Testis (tissue), 2 donors: ENCODE data around the gene CDC42BPB.

Experiments
- POLR2A ChIP-seq: fragments of 450-650 bp; IDR thresholded peaks from one replicate; pipeline ENCODE4 v1.6.1; 2017; ENCODE audit warnings: antibody characterized with exemption, mild to moderate bottlenecking, moderate library complexity
- TF ChIP-seq, protein P1 (sequence below), 3 experiments: fragments of 450-650 bp in 2 of 3; fragments of 200-600 bp in 1 of 3; sonication (generic) in 1 of 3; IDR thresholded peaks; one replicate each; pipeline ENCODE4 v1.5.1; 2016 to 2019; ENCODE audit warnings: antibody characterized with exemption in 3 of 3, mild to moderate bottlenecking in 2 of 3, moderate library complexity in 1 of 3

DNA sequence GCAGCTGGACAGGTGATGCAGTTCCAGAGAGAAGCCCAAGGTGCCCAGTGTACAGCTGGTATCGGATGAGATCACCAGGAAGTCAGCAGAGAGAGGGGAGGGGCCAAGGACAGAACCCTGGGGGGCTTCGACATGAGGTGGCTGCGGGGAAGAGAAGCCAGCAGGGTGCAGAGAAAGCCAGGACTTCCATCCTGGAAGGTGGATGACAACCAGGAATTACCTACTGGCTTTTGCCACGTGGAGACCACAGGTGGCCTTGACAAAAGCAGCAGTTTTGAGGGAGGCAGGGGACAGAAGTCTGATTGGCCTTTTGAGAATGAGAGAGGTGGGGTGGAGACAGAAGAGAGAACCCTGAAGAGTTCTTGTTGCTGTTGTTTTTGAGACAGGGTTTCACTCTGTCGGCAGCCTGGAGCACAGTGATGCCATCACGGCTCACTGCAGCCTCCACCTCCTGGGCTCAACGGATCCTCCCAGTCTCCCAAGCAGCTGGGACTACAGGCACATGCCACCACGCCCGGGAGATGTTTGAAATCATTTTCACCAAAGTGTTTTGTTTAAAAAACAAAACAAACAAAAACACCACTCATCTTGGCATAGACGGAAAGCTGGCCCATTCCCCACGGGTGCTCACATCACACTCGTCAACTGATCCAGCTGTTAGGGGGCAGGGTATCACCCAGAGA is 35.2 kb downstream of the CDC42BPB start:
- TF ChIP-seq, protein P1, sequence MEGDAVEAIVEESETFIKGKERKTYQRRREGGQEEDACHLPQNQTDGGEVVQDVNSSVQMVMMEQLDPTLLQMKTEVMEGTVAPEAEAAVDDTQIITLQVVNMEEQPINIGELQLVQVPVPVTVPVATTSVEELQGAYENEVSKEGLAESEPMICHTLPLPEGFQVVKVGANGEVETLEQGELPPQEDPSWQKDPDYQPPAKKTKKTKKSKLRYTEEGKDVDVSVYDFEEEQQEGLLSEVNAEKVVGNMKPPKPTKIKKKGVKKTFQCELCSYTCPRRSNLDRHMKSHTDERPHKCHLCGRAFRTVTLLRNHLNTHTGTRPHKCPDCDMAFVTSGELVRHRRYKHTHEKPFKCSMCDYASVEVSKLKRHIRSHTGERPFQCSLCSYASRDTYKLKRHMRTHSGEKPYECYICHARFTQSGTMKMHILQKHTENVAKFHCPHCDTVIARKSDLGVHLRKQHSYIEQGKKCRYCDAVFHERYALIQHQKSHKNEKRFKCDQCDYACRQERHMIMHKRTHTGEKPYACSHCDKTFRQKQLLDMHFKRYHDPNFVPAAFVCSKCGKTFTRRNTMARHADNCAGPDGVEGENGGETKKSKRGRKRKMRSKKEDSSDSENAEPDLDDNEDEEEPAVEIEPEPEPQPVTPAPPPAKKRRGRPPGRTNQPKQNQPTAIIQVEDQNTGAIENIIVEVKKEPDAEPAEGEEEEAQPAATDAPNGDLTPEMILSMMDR (IDR thresholded peaks at IDR 0.05) = no peak
- no peak for TF ChIP-seq POLR2A
